ENCODE results near the gene MIS18A.

DNA sequence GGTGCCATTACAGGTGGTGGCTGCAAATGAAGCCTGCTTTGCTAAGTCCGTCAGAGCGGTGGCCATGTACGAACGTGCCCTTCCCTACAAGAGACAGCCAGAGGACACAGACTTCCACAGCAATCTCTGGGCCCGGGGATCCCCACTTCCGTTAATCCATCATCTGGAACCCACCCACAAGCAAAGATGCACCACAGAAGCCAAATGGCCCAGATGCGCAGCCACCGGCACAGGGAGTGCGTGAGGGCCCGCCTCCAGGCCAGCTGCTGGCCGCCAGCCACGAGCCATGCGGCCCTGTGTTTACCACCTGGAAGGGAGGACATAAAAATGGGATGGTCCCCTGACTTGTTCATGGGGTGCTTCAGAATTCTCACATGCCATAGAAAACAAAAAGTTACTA lies 41.9 kb upstream of the MIS18A start:
- TF ChIP-seq, protein P1, sequence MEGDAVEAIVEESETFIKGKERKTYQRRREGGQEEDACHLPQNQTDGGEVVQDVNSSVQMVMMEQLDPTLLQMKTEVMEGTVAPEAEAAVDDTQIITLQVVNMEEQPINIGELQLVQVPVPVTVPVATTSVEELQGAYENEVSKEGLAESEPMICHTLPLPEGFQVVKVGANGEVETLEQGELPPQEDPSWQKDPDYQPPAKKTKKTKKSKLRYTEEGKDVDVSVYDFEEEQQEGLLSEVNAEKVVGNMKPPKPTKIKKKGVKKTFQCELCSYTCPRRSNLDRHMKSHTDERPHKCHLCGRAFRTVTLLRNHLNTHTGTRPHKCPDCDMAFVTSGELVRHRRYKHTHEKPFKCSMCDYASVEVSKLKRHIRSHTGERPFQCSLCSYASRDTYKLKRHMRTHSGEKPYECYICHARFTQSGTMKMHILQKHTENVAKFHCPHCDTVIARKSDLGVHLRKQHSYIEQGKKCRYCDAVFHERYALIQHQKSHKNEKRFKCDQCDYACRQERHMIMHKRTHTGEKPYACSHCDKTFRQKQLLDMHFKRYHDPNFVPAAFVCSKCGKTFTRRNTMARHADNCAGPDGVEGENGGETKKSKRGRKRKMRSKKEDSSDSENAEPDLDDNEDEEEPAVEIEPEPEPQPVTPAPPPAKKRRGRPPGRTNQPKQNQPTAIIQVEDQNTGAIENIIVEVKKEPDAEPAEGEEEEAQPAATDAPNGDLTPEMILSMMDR (IDR thresholded peaks at IDR 0.05) = no peak
- TF ChIP-seq POLR2A (IDR thresholded peaks at IDR 0.05) = no peak
